ENCODE results near the gene UGCG.
"Not testable (repeated sequence)": the region's sequence is repeated elsewhere in the genome, so short reads cannot be mapped to it uniquely, and the experiment has no call there.

Gene UGCG

DNA sequence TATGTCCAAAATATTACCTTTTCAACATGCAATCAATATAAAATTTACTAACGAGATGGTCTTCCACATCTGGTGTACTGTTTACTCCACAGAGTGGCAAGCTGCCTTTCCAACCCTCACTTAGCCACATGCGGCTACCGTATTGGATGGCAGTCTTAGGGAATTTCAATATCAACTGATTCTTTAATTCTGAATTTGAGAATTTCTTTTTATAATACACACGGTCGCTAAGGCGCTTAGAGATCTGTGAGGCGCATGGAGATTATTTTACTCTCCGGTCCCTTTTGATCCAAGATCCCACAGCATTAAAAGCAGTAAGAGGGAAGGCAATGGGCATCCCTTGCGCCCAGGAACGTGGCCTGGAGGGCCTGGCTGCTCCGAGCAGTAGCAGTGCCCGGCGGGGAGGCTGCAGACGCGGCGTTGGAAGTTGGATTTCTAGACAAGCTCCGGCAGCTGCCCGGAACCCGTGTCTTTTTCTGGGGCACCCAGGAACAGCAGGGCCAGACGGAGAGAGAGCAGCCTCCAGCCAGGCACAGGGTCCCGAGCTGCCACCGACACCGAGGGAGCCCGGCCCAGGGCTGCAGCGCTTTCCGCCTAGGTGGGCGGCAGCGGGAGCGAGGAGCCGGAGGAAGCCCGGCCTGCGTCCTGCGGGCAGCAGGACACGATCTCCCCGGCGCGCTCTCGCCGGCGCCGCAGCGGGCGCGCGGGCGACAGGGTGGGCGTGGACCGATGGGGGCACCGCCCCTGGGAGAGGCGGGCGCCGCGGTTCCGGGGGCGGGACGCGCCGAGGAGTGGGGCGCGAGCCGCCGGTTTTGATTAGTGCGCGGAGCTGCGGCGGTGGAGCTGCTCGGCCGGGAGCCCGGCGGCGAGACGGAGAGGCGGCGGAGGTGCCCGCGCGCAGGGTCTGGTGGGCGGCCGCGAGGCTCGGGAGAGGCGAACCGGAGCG lies at the start of gene UGCG:
Gene UGCG, plus strand, starts transcription at position 819 of the 946 bp plus-strand sequence. CDS start 402 bp downstream, outside the sequence.
- in situ Hi-C loops (cut with MboI; ENCODE audit: low sequenced_read_pairs) = no loop called here

DNA sequence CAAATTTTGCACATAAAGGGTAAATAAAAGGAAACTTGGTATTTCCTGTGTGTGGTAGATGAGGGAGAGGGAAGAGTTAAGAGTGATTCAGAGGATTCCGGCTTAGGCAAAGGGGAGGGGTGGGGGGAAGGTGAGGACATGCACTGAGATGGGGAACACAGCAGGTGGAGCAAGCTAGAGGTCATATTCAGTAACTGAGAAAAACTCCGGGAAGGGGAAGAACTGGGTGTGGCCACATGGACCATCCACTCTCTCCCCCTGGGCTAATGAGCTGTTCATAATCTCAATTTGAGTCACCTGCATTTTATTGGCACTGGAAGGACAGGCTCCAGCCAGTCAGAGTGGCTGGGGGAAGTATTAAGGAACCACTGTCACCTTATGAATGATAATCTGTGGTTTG lies 45.1 kb upstream of the UGCG start:
- in situ Hi-C loops (cut with MboI; ENCODE audit: low sequenced_read_pairs) = no loop called here

DNA sequence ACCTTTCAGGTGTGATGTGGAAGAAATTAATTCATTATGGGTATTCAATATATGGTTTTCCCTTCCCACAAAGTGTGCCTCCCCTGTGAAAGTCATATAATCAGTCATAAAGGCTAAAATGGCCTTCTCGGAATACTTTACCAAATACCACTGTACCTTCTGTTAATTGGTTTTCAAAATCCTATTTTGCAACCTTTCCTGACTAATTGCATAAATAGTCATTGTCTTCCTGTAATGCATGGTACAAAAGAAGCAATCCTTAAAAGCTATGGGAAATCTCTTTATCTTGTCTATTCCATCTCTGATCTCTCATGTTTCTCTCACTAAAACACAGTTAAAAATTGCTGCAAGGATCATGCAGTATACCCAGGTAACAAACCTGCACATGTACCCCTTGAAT lies 44.3 kb upstream of the UGCG start:
- in situ Hi-C loops (cut with MboI; ENCODE audit: low sequenced_read_pairs) = no loop called here

DNA sequence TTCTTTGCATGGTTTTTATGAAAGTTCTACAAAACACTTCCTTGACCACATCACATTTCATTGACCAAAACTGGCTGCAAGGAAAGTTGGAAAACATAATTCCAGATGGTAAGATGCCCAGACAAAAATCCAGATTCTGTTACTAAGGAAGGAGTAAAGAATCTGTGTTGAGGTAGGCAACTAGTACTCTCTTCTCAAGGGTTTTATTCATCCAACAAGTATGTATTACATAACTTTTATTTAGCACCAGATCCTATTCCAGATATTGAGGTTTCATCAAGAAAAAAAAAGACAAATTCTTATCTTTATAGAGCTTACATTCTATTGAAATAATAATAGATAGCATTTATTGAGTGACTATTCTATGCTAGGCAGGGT lies 43.2 kb upstream of the UGCG start:
- in situ Hi-C loops (cut with MboI; ENCODE audit: low sequenced_read_pairs) = no loop called here

DNA sequence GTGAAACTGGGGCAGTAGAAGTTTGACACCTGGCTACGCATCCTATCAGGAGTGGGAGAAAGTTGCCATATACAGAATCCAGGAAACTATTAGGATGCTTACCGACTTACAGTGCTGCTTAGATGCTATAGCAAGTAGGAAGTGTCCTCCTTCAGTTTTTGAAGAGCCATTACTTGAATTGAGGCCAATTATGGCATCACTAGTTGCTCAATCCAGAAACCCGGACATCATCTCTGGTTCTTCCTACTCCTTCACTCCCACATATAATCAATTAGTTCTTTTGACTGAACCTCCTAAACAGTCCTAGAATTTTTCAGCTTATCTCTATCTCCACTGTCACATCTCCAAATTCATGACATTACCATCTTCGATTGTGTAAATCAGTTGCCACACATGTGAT lies 41.8 kb upstream of the UGCG start:
- in situ Hi-C loops (cut with MboI; ENCODE audit: low sequenced_read_pairs) = no loop called here

DNA sequence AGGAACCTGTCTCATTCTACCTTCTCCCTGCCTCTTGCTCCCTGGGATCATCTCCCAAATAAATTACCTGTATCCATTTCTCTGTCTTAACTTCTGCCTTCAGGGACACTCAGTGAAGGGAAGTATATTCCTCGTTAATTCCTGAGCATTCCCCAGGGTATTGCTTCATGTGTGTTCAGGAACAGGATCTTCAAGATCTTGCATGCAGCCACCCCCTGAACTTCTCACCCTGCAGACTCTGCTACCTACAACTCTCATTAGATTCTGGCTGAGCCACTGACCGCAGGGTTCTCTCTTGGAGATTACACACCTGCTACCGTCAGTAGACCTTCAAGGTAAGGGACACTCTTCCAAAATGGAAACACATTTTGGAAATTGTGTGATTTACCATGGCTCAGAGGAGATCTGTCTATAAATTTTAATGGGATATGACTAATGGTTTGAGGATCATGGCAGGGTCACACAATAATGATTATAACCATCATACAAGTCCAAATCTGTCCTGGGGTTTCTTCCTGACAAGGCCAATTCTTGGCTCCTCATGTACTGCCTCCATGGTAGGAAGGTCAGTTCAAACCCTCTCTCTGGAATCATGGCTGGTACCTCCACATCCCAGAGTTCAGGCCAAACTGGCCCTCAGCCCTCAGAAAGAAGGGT lies 38.9 kb upstream of the UGCG start:
- in situ Hi-C loops (cut with MboI; ENCODE audit: low sequenced_read_pairs) = no loop called here

DNA sequence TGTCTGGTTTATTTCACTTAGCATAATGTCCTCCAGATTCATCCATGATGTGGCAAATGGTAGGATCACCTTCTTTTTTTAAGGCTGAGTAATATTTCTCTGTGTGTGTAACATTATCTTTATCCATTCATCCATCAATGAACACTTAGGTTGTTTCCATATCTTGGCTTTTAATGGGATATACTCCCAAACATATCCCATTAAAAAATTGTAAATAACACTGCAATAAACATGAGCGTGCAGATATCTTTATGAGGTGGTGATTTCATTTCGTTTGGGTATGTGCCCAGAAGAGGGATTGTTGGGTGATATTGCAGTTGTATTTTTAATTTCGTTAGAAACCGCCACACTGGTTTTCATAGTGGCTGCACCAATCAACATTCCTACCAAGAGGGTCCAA lies 36.2 kb upstream of the UGCG start:
- in situ Hi-C loops (cut with MboI; ENCODE audit: low sequenced_read_pairs) = no loop called here

DNA sequence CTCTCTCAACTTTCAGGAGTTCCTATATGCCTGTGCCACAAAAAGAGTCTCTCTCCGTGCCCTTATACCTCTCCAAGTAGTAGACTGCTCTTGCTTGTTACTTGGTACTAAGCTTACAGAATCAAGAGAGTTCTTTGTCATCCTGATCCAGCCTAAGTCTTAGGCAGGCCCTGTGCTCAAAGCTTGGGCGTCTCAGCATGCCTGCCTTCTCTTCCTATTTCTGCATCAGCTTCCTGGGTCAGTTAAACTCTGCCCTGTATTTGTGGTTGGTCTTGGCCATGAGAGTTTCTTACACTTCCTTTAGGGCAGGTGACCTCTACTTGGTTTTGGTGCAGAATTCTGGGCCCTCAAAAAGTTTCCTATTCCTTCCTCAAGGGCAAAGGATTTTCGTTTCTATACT lies 33.0 kb upstream of the UGCG start:
- in situ Hi-C loops (cut with MboI; ENCODE audit: low sequenced_read_pairs) = no loop called here

DNA sequence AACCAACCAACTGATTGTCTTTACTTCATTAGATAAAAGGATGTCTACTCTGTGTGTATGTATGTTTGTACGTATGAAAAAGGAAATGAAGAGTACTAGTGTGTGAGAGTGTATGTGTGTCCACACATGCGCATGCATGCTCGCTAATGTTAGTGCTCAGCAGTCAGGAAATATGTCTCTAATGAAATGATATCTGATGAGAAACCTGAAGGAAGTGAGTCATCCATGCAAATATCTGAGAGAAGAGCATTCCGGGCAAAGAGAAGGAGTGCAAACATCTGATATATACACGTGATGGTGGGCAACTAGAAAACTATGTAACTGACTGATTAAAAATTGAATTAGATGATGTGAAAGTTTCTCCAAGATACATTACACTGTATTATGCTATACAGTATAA lies 29.6 kb upstream of the UGCG start:
- in situ Hi-C loops (cut with MboI; ENCODE audit: low sequenced_read_pairs) = no loop called here

DNA sequence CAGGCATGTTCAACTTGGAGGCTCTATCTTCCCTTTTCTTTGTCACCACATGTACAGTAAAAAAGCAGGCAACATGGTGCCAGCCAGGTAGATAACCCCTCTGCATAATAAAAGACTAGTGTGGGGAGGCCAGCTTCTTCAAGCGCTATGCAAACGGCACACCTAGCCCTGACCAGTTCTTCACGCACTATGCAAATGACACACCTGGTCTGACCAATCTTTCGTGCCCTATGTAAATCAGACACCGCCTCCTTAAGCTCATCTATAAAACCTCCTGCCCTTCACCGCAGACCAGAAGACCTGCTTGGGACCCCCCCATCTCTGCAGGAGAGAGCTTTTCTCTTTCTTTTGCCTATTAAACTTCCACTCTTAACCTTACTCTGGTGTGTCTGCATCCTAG lies 28.1 kb upstream of the UGCG start:
- in situ Hi-C loops (cut with MboI; ENCODE audit: low sequenced_read_pairs) = no loop called here

DNA sequence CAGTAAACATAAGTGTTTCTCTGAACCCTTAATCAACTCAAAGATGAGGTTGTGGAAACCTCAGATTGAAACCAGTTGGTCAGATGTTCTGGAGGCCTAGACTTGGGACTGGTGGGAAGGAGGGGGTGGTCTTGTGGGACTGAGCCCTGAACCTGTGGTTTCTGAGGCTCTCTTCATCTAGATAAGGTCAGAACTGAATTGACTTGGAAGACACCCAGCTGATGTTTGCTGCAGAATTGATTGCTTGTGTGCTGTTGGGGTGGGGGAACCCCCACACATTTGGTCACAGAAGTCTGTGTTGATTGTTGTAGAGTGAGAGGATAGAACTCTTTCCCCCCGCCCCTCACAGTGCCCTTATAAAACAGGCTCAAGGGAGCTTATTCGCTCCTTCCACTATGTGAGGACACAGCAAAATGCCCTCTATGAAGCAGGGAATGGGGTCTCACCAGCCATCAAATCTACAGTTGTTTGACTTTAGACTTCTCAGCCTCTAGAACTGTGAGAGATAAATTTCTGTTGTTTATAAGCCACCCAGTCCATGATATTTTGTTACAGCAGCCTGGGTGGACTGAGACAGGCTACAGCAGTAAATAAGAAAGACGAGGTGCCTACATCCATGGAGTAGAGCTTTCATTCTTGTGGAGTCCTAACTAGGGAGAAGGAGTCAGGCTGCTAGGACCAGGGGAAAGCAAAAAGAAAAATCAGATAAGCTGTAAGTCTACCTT lies 25.7 kb upstream of the UGCG start:
- in situ Hi-C loops (cut with MboI; ENCODE audit: low sequenced_read_pairs) = no loop called here

DNA sequence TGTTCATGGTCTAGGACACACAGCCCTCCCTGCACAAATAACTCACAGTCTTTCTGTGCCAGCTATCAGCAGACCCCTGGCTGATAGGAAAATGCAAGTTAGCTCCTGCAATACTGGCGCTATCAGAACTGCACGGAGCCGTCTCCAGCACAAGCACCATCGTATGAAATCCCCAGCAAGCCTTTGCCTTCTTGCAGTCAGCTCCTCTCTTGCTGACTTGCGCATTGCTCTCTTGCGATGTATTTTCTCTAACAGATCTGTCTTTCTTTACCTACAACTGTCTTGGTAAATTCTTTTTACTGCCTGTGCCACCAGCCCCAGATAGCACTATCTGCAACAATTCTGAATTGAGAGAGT lies 25.1 kb upstream of the UGCG start:
- in situ Hi-C loops (cut with MboI; ENCODE audit: low sequenced_read_pairs) = no loop called here

DNA sequence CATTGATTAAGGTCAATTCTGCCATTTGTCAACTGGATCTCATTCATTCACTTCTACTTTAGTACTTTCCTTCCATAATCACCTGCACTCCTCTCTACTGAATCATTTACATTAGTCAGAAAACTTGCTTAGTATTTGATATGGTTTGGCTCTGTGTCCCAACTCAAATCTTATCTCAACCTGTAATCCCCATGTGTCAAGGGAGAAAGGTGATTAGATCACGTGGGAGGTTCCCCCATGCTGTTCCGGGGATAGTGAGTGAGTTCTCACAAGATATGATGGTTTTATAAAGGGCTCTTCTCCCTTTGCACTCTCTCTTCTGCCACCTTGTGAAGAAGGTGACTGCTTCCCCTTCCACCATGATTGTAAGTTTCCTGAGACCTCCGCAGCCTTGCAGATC lies 23.7 kb upstream of the UGCG start:
- in situ Hi-C loops (cut with MboI; ENCODE audit: low sequenced_read_pairs) = no loop called here

DNA sequence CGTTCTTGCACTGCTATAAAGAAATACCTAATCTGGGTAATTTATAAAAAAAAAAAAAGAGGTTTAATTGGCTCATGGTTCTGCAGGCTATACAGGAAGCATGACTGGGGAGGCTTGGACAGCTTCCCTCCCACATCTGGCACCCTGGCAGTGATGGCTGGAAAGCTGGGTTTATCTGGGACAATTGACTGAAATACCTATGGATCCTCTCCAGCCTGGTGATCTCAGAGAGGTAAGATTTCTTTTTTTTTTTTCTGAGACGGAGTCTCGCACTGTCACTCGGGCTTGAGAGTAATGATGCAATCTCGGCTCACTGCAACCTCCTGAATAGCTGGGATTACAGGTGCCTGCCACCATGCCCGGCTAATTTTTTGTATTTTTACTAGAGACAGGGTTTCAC lies 22.7 kb upstream of the UGCG start:
- in situ Hi-C loops (cut with MboI; ENCODE audit: low sequenced_read_pairs) = no loop called here

DNA sequence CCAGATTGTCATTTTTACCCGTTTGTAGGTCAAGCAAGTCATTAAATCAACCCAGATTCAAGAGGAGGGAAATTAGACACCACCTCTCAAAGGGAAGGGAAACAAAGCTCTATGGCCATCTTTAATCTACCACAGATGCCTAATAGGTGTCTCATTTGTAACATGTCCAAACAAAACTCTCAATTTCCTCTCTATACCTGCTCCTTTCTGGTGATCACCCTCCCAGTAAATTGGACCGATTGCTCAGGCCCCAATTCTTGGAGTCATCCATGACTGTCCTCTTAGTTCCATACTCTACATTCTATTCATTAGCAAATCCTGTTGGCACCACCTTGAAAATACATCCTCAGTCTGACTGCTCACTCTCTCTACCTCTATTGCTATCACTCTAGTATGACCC lies 22.1 kb upstream of the UGCG start:
- in situ Hi-C loops (cut with MboI; ENCODE audit: low sequenced_read_pairs) = no loop called here

DNA sequence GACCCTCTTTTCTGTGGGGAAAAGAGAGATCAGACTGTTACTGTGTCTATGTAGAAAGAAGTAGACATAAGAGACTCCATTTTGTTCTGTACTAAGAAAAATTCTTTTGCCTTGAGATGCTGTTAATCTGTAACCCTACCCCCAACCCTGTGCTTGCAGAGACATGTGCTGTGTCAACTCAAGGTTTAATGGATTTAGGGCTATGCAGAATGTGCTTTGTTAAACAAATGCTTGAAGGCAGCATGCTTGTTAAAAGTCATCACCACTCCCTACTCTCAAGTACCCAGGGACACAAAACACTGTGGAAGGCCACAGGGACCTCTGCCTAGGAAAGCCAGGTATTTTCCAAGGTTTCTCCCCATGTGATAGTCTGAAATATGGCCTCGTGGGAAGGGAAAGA lies 21.3 kb upstream of the UGCG start:
- in situ Hi-C loops (cut with MboI; ENCODE audit: low sequenced_read_pairs) = not testable (repeated sequence)

DNA sequence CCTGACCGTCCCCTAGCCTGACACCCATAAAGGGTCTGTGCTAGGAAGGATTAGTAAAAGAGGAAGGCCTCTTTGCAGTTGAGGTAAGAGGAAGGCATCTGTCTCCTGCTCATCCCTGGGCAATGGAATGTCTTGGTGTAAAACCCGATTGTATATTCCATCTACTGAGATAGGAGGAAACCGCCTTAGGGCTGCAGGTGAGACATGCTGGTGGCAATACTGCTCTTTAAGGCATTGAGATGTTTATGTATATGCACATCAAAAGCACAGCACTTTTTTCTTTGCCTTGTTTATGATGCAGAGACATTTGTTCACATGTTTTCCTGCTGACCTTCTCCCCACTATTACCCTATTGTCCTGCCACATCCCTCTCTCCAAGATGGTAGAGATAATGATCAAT lies 20.9 kb upstream of the UGCG start:
- in situ Hi-C loops (cut with MboI; ENCODE audit: low sequenced_read_pairs) = not testable (repeated sequence)

DNA sequence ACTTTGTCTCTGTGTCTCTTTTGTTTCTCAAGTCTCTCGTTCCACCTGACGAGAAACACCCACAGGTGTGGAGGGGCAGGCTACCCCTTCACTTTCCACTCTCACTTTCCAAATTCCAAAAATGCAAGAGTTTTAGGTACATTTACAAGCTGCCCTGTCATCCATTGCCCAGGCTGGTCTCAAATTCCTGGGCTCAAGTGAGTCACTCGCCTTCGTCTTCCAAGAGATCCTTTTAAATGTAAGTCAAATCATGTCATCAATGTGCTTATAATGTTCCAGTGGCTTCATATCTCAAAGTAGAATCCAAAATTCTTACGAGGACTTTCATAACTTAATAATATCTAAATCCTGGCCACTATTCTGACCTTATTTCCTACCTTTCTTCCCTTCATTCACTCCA lies 20.4 kb upstream of the UGCG start:
- in situ Hi-C loops (cut with MboI; ENCODE audit: low sequenced_read_pairs) = no loop called here

DNA sequence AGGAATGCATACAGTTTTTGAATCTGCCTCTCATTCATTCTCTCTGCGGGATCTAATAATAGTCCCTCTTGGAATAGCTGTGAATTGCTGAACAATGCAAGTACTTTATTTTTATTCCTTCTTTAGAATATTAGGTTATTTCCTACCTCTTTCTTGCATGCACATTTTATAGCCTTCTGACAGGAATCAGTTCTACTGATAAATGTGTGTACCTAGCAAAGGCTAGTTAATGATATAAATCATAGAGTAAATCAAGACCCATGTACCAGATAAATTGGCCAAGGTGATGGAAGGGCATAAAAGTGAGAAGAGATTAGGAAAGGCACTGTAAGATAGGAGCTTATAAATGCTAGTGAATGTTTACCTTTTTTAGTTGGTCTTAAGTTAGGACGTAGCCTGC lies 19.2 kb upstream of the UGCG start:
- in situ Hi-C loops (cut with MboI; ENCODE audit: low sequenced_read_pairs) = no loop called here

DNA sequence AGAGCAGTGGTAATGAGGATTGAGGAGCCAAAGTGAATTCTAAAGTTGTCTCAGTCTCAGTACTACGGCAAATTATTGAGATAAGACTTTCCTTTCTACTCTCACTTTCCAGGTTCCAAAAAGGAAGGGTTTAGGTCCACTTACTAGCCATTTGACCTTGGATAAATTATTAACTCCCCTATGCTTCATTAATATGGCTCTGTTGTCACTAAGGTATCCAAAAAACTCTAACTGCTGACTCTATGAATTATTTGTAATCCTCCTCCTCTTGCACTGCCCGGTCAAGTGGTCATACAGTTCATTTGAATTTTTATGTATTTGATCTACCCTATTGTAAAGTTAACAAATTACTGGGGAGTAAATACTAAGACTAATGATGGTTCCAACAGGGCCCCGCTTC lies 17.7 kb upstream of the UGCG start:
- in situ Hi-C loops (cut with MboI; ENCODE audit: low sequenced_read_pairs) = no loop called here

DNA sequence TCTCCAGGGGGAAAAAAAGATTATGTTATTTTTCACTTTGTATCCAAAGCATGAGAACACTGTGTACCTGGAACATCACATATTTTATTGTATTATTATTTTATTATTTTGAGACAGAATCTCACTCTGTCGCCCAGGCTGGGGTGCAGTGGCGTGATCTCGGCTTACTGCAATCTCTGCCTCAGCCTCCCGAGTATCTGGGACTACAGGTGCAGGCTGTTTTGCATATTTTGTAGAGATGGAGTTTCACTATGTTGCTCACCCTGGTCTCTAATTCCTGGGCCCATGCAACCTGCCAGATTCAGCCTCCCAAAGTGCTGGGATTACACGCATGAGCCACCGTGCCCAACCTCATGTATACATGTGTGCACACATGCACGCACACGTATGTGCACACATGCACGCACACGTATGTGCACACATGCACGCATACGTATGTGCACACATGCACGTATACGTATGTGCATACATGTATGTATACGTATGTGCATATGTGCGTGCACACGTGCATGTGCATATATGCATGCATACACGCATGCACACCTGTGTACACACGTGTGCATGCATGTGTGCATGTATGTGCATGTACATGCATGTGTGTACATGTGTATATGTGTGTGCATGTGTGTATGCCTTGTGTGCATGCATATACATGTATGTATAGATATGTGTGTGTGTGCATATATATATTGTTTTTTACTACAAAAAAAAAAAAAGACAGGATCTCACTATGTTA lies 9.5 kb upstream of the UGCG start:
- in situ Hi-C loops (cut with MboI; ENCODE audit: low sequenced_read_pairs) = no loop called here
